ENCODE results near the gene YPEL2.

- no peak for TF ChIP-seq CTCF (IDR thresholded peaks at IDR 0.05)
- no peak for TF ChIP-seq POLR2A (IDR thresholded peaks at IDR 0.05)
Observed at GRCh38 chr17:59432657-59433056, 101.2 kb downstream of the YPEL2 start.
